Activated T-helper 9 cell treated with anti-CD3 and anti-CD28 coated beads, Interleukin-2, amount 50 U/mL, for 16 hours (primary cell): ENCODE results near the gene DEFB115.
"Not testable (repeated sequence)": the region's sequence is repeated elsewhere in the genome, so short reads cannot be mapped to it uniquely, and the experiment has no call there.

Experiments used
- DNase-seq: peaks from one replicate; pipeline ENCODE4 v3.0.0-alpha.2; 2020; ENCODE audit warnings: low read depth

The DEFB115 gene

GRCh38 chr20:31257364-31257763, at the start of gene DEFB115:
Gene DEFB115 (plus strand): TSS chr20:31257664. CDS start chr20:31257664, 0 bp downstream.
- no peak for DNase-seq

- DNase-seq = no peak
These were observed 20.5 kb upstream of the DEFB115 start for GRCh38 chr20:31236953-31237352.

GRCh38 chr20:31237763-31238162, 19.7 kb upstream of the DEFB115 start:
- DNase-seq = no peak

GRCh38 chr20:31239139-31239538, 18.3 kb upstream of the DEFB115 start:
- DNase-seq = no peak

GRCh38 chr20:31256959-31257358, 505 bp upstream of the DEFB115 start:
- no peak for DNase-seq

- no peak for DNase-seq
These were observed 3.0 kb downstream of the DEFB115 start for GRCh38 chr20:31260326-31260932.

- DNase-seq = no peak
These were observed 17.0 kb downstream of the DEFB115 start for GRCh38 chr20:31274441-31274840.

- no peak for DNase-seq
These were observed 20.7 kb downstream of the DEFB115 start for GRCh38 chr20:31278178-31278577.

- not testable (repeated sequence) for DNase-seq
These were observed 27.5 kb downstream of the DEFB115 start for GRCh38 chr20:31284964-31285363.

- no peak for DNase-seq
These were observed 51.2 kb downstream of the DEFB115 start, which contains the start of gene DEFB116 for GRCh38 chr20:31308535-31309162. Gene DEFB116 (minus strand): TSS chr20:31308585. CDS start chr20:31308585, 0 bp downstream.
